ENCODE results near the gene ITGA1. TPM values are rescaled to one million over a fixed set of nuclear protein-coding genes. Genes with fewer than 3 reads are reported as not detected.

Gene ITGA1
- total RNA-seq, 1 experiment from 2014 or later: 20.2 TPM

DNA sequence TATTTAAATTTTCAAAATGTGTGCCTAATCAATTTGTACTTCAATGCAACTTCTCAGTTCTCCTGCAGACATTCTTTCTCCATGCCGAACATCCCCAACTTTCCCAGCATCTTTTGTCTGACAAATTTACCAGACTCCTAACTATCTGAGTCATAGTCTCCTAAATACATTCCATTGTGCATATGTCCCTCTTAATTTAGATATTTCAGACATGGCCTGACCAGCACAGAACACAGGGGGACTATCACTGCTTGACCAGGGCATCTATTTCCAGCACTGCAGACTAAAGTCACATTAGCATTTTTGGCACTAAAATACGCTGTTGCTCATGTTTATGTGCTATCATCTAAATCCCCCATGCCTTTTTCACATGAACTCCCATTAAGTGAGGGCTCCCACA lies 71.9 kb downstream of the ITGA1 start:
- Mint-ChIP-seq H3K4me1 (ENCODE audit: low read depth, unreplicated experiment) (peaks cover 15% of the 10 kb centered on the region), H3K4me3 (ENCODE audit: low read depth, unreplicated experiment) (no peak overlapping the region), H3K9me3 (ENCODE audit: low read depth, unreplicated experiment) (no peaks in the 10 kb centered on the region), H3K27me3 (ENCODE audit: unreplicated experiment) (no peaks in the 10 kb centered on the region), H3K36me3 (ENCODE audit: insufficient read depth, unreplicated experiment) (no peaks in the 10 kb centered on the region), H3K27ac (ENCODE audit: unreplicated experiment) (no peak overlapping the region)
- CTCF ChIA-PET: no interaction called here
- intact Hi-C loops (cut with micrococcal nuclease; ENCODE audit: unreplicated experiment): no loop called here
- TF ChIP-seq, protein P1, sequence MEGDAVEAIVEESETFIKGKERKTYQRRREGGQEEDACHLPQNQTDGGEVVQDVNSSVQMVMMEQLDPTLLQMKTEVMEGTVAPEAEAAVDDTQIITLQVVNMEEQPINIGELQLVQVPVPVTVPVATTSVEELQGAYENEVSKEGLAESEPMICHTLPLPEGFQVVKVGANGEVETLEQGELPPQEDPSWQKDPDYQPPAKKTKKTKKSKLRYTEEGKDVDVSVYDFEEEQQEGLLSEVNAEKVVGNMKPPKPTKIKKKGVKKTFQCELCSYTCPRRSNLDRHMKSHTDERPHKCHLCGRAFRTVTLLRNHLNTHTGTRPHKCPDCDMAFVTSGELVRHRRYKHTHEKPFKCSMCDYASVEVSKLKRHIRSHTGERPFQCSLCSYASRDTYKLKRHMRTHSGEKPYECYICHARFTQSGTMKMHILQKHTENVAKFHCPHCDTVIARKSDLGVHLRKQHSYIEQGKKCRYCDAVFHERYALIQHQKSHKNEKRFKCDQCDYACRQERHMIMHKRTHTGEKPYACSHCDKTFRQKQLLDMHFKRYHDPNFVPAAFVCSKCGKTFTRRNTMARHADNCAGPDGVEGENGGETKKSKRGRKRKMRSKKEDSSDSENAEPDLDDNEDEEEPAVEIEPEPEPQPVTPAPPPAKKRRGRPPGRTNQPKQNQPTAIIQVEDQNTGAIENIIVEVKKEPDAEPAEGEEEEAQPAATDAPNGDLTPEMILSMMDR (IDR thresholded peaks at IDR 0.05; ENCODE audit: unreplicated experiment): no peak
- no TSS peak for BruUV-seq (replicated peaks)
- no peak for DNase-seq

DNA sequence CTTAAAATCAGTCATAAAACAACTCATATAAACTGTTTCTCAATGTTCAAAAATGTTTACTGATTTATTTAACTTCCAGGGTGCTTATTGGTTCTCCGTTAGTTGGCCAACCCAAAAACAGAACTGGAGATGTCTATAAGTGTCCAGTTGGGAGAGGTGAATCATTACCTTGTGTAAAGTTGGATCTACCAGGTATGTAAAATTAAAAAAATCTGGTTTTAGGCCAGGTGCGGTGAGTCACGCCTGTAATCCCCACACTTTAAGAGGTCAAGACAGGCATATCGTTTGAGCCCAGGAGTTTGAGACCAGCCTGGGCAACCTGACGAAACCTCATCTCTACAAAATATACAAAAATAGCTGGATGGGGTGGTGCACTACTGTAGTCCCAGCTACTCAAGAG lies 73.7 kb downstream of the ITGA1 start:
- H3K4me1 Mint-ChIP-seq (ENCODE audit: low read depth, unreplicated experiment): peaks cover 15% of the 10 kb centered on the region
- CTCF ChIA-PET: no interaction called here

GRCh38 chr5:52863715-52864290 lies 76.1 kb downstream of the ITGA1 start:
- no peaks in the 10 kb centered on the region for H3K36me3 Mint-ChIP-seq (ENCODE audit: insufficient read depth, unreplicated experiment)
- TF ChIP-seq, protein P1 (IDR thresholded peaks at IDR 0.05; ENCODE audit: unreplicated experiment): no peak
- H3K27me3 Mint-ChIP-seq (ENCODE audit: unreplicated experiment): no peaks in the 10 kb centered on the region
- H3K4me3 Mint-ChIP-seq (ENCODE audit: low read depth, unreplicated experiment): peak overlapping the region; percentile 40
- no peaks in the 10 kb centered on the region for H3K9me3 Mint-ChIP-seq (ENCODE audit: low read depth, unreplicated experiment)
- CTCF ChIA-PET: no interaction called here
- peaks cover 15% of the 10 kb centered on the region for H3K4me1 Mint-ChIP-seq (ENCODE audit: low read depth, unreplicated experiment)
- intact Hi-C loops (cut with micrococcal nuclease; ENCODE audit: unreplicated experiment): no loop called here
- peak overlapping the region; percentile 50 for H3K27ac Mint-ChIP-seq (ENCODE audit: unreplicated experiment)
- BruUV-seq (replicated peaks): no TSS peak
- no peak for DNase-seq

More for the DNA sequence above, 73.7 kb downstream of the ITGA1 start:
- BruUV-seq (replicated peaks): no TSS peak
- Mint-ChIP-seq H3K36me3 (ENCODE audit: insufficient read depth, unreplicated experiment) (no peaks in the 10 kb centered on the region), H3K4me3 (ENCODE audit: low read depth, unreplicated experiment) (no peak overlapping the region), H3K27me3 (ENCODE audit: unreplicated experiment) (no peaks in the 10 kb centered on the region), H3K9me3 (ENCODE audit: low read depth, unreplicated experiment) (no peaks in the 10 kb centered on the region), H3K27ac (ENCODE audit: unreplicated experiment) (no peak overlapping the region)
- no peak for DNase-seq
- TF ChIP-seq, protein P1 (IDR thresholded peaks at IDR 0.05; ENCODE audit: unreplicated experiment): no peak
- intact Hi-C loops (cut with micrococcal nuclease; ENCODE audit: unreplicated experiment): no loop called here

DNA sequence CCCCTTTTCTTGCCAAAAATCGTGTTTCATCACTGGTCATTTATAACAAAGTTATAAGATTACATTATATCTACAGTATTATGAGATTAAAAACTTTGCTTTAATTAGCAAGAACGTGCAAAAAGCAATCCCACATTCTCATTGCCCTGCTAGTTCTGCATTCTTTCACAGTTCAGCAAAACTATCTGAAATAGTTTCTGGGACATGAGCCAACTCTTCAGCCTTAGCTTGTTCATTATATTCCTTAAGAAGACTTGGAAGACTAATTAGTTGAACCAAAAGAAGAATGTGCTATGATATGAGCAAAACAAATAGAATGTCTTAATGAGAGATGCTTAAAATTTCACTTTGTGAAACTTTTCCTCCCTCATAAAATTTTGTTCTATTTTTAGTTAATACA lies 76.7 kb downstream of the ITGA1 start:
- DNase-seq: no peak
- Mint-ChIP-seq H3K27me3 (ENCODE audit: unreplicated experiment) (no peaks in the 10 kb centered on the region), H3K9me3 (ENCODE audit: low read depth, unreplicated experiment) (no peaks in the 10 kb centered on the region), H3K4me1 (ENCODE audit: low read depth, unreplicated experiment) (peaks cover 15% of the 10 kb centered on the region), H3K36me3 (ENCODE audit: insufficient read depth, unreplicated experiment) (no peaks in the 10 kb centered on the region), H3K4me3 (ENCODE audit: low read depth, unreplicated experiment) (peak overlapping the region; percentile 40), H3K27ac (ENCODE audit: unreplicated experiment) (peak overlapping the region; percentile 50)
- TF ChIP-seq, protein P1 (IDR thresholded peaks at IDR 0.05; ENCODE audit: unreplicated experiment): no peak
- CTCF ChIA-PET: no interaction called here
- no TSS peak for BruUV-seq (replicated peaks)
- intact Hi-C loops (cut with micrococcal nuclease; ENCODE audit: unreplicated experiment): no loop called here

Data from Calu3 (cell line).